Measurements from ENCODE around the gene ANO6.

DNA sequence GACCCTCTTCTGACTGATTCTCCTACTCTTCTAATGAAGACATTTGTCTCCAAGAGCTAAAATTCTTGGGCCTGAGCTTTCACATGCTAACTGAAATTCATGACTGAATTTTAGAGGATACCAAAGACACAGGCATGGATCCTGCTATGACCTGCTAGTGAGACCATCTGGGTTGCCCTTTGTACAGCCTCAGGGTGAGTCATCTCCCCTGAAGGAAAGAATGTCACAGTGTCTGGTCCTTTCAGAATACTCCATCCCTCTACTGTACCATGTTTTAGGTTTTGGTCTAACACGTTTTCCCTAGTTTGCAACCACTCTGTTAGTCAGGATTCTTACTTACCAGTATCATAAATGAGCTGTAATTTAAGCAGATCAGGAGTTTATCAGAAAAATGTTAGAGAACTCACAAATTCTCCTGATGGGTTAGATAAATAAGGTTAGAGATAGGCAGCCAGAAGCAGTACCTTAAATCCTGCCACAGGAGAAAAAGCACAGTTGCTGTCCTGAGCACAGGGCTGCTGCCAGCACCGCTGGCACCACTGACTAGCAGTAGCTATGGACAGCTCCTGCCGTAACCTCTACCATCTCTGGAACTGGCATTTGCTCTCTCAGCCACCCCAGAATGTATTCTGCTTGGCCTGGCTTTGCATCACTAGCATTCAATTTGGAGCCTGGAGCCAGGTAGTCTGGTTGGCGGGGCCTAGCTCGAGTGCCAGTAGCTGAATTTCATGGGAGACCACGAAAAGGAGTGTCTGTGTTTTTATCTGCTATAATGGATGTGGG is 127.6 kb downstream of the ANO6 start:
- TF ChIP-seq EZH2 (IDR thresholded peaks at IDR 0.05; ENCODE audit: borderline replicate concordance, low read length), result no peak
- TF ChIP-seq, protein P1, sequence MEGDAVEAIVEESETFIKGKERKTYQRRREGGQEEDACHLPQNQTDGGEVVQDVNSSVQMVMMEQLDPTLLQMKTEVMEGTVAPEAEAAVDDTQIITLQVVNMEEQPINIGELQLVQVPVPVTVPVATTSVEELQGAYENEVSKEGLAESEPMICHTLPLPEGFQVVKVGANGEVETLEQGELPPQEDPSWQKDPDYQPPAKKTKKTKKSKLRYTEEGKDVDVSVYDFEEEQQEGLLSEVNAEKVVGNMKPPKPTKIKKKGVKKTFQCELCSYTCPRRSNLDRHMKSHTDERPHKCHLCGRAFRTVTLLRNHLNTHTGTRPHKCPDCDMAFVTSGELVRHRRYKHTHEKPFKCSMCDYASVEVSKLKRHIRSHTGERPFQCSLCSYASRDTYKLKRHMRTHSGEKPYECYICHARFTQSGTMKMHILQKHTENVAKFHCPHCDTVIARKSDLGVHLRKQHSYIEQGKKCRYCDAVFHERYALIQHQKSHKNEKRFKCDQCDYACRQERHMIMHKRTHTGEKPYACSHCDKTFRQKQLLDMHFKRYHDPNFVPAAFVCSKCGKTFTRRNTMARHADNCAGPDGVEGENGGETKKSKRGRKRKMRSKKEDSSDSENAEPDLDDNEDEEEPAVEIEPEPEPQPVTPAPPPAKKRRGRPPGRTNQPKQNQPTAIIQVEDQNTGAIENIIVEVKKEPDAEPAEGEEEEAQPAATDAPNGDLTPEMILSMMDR (conservative IDR thresholded peaks at IDR 0.05 in 1 of 2, IDR thresholded peaks at IDR 0.05 in 1 of 2; ENCODE audit: extremely low read depth in 1 of 2, insufficient read depth in 1 of 2, low read depth in 1 of 2, low read length in 2 of 2), result no peak

Measured in mammary epithelial cell (primary cell).